ENCODE results near the gene SCG5. TPM values are rescaled to one million over a fixed set of nuclear protein-coding genes. Genes with fewer than 3 reads are reported as not detected.

SCG5 gene
- total and polyA plus RNA-seq, 2 of the 13 experiments (the other 11 are each of a cell fraction or from before 2014, with no cell fraction given) = 2.3 to 3.5 TPM

DNA sequence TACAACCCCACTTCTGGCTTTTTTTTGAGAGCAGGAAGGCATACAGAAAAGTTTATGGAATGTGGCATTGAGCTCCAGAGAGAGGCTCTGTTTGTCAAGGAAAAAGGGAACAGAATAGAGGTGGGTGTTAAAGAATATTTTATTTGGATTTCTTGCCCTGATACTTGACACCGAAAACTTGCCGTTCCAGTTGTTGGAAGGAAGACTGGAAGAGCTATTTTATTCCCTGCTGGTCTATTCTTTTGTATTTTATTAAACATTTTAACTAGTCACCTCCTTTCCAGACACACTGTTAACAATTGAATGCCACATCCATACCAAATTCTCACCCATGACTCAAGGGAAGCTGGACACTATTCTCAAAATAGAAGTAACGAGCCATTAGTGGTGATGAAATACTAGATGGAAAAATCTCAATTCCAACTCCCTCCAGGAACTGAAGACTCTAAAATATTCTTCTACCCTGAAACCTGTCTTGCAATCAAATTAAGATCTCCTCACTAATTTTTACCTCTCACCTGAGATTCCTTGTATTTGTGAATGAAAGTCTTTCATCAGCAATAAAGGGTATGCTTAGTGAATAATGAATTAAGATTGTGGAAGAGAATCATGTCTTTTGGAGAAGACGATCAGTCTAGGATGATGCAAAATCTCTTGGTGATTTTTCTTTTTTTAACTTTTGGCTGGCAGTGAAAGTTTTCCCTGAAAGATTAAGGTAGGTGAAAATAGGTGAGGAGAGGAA, 104.8 kb downstream of the SCG5 start (continued):
- TF ChIP-seq HMG20A (CRISPR knock-in tag; IDR thresholded peaks at IDR 0.05; ENCODE audit: borderline replicate concordance) (no peak), FOXA3 (CRISPR knock-in tag; IDR thresholded peaks at IDR 0.05) (no peak), ZNF629 (CRISPR knock-in tag; conservative IDR thresholded peaks at IDR 0.05) (no peak), KDM4B (CRISPR knock-in tag; IDR thresholded peaks at IDR 0.05) (no peak), MED8 (CRISPR knock-in tag; IDR thresholded peaks at IDR 0.05; ENCODE audit: insufficient replicate concordance) (no peak), ZSCAN25 (CRISPR knock-in tag; IDR thresholded peaks at IDR 0.05) (no peak), POLR2AphosphoS5 (IDR thresholded peaks at IDR 0.05; ENCODE audit: low read depth, low read length) (no peak)
- TF ChIP-seq, protein P1, sequence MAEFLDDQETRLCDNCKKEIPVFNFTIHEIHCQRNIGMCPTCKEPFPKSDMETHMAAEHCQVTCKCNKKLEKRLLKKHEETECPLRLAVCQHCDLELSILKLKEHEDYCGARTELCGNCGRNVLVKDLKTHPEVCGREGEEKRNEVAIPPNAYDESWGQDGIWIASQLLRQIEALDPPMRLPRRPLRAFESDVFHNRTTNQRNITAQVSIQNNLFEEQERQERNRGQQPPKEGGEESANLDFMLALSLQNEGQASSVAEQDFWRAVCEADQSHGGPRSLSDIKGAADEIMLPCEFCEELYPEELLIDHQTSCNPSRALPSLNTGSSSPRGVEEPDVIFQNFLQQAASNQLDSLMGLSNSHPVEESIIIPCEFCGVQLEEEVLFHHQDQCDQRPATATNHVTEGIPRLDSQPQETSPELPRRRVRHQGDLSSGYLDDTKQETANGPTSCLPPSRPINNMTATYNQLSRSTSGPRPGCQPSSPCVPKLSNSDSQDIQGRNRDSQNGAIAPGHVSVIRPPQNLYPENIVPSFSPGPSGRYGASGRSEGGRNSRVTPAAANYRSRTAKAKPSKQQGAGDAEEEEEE (CRISPR knock-in tag; IDR thresholded peaks at IDR 0.05; ENCODE audit: borderline replicate concordance) = no peak
- TF ChIP-seq, protein P2, sequence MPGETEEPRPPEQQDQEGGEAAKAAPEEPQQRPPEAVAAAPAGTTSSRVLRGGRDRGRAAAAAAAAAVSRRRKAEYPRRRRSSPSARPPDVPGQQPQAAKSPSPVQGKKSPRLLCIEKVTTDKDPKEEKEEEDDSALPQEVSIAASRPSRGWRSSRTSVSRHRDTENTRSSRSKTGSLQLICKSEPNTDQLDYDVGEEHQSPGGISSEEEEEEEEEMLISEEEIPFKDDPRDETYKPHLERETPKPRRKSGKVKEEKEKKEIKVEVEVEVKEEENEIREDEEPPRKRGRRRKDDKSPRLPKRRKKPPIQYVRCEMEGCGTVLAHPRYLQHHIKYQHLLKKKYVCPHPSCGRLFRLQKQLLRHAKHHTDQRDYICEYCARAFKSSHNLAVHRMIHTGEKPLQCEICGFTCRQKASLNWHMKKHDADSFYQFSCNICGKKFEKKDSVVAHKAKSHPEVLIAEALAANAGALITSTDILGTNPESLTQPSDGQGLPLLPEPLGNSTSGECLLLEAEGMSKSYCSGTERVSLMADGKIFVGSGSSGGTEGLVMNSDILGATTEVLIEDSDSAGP (CRISPR knock-in tag; IDR thresholded peaks at IDR 0.05; ENCODE audit: borderline replicate concordance) = no peak

Small RNA genes within 50 kb of the gene (small RNA-seq; reads per million reads assigned to genes)
- gene RN7SL286P (ENCODE audit: insufficient read depth in 2 of 3, insufficient read length in 3 of 3, low read depth in 2 of 3, low replicate concordance in 1 of 3) = 0 reads per million in 3 experiments

Other genes with a start within 250 kb of the SCG5 start
- gene GOLGA8K, start 238.4 kb upstream of the SCG5 start, total RNA-seq (2016; rRNA removed; fragmentation: Illumina TruSeq; extraction: Trizol) = not detected in 2 replicates
- gene GOLGA8K, start 238.4 kb upstream of the SCG5 start, polyA plus RNA-seq (2011; rRNA removed) = 0.08 and 0.12 TPM in 2 replicates
- gene GOLGA8O, start 186.1 kb upstream of the SCG5 start, total RNA-seq (2016; rRNA removed; fragmentation: Illumina TruSeq; extraction: Trizol) = not detected in 2 replicates
- 0.04 TPM in 1 of 2 replicates, not detected in the other for gene GOLGA8O, start 186.1 kb upstream of the SCG5 start, polyA plus RNA-seq (2011; rRNA removed)
- 0.49 and 0.66 TPM in 2 replicates for gene GOLGA8N, start 48.3 kb upstream of the SCG5 start, total RNA-seq (2016; rRNA removed; fragmentation: Illumina TruSeq; extraction: Trizol)
- 1.6 and 2.1 TPM in 2 replicates for gene GOLGA8N, start 48.3 kb upstream of the SCG5 start, polyA plus RNA-seq (2011; rRNA removed)
- 46.3 and 59.2 TPM in 2 replicates for gene ARHGAP11A, start 26.2 kb upstream of the SCG5 start, total RNA-seq (2016; rRNA removed; fragmentation: Illumina TruSeq; extraction: Trizol)
- 3.2 and 5.1 TPM in 2 replicates for gene ARHGAP11A, start 26.2 kb upstream of the SCG5 start, polyA plus RNA-seq (2011; rRNA removed)
- gene GREM1, start 76.3 kb downstream of the SCG5 start, total RNA-seq (2016; rRNA removed; fragmentation: Illumina TruSeq; extraction: Trizol) = 0.02 and 0.11 TPM in 2 replicates
- gene GREM1, start 76.3 kb downstream of the SCG5 start, polyA plus RNA-seq (2011; rRNA removed) = 0.08 and 0.13 TPM in 2 replicates